GM23248 (cell line): Measurements from ENCODE around the gene PARVB.

ENCODE experiments used
- EZH2 ChIP-seq: fragments of 200-600 bp; sonication (generic); IDR thresholded peaks from 2 replicates; pipeline ENCODE4 v1.6.1; 2018; ENCODE audit warnings: antibody characterized with exemption, mild to moderate bottlenecking; ENCODE audit not compliant: insufficient read depth, poor library complexity, severe bottlenecking
- EZH2phosphoT487 ChIP-seq: fragments of 200-600 bp; sonication (generic); IDR thresholded peaks from 2 replicates; pipeline ENCODE4 v1.6.1; 2018; ENCODE audit warnings: antibody characterized with exemption, moderate library complexity, mild to moderate bottlenecking, low read depth; ENCODE audit not compliant: insufficient read depth

DNA sequence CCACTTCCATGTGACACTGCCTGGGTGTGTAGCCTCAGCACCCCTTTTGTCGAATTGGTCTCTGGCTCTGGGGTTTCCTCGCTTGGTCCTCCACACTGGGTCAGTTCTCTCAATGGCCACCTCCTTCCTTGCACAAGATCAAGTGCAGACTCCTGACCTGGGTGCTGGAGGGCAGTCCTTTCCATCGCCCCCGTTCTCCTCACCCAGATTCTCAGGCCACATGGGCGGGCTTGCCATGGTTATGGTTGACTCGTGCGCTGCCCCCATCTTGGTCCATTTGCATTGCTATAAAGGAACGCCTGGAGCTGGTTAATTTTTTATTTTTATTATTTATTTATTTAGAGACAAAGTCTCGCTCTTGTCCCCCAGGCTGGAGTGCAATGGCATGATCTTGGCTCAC lies 5.5 kb upstream of the PARVB start:
- TF ChIP-seq EZH2 (no peak), EZH2phosphoT487 (no peak)
